HCT116 (cell line): ENCODE measurements around the gene SFXN2. TPM values are rescaled to one million over a fixed set of nuclear protein-coding genes. Genes with fewer than 3 reads are reported as not detected.

Experiments used
- ATAC-seq: fragments of 200-7000 bp; cut with Tn5 transposase; 2 replicates; pipeline ENCODE4 v1.9.1; 2020; ENCODE audit warnings: mild to moderate bottlenecking, moderate library complexity
- BruUV-seq: library from RNA; stranded (reverse); fragments of 400-500 nt; replicated peaks from 2 replicates; lab custom pipeline; 2021; lab: Mats Ljungman, UMichigan
- CTCF ChIA-PET: fragments of 300-600 bp; sonication (Branson Sonifier 250); formaldehyde crosslinking; loops from one replicate; lab custom pipeline; 2021; ENCODE audit warnings: antibody characterized with exemption; lab: Charles Lee
- POLR2A ChIA-PET: fragments of 300-600, 350-600 bp; sonication (Branson Sonifier 250); formaldehyde crosslinking; loops from one replicate; lab custom pipeline; 2021; ENCODE audit warnings: antibody characterized with exemption; lab: Charles Lee
- RAD21 ChIA-PET, 2 experiments: fragments of 300-600 bp; sonication (Branson Sonifier 250); formaldehyde crosslinking; loops; one replicate each; lab custom pipeline; 2023; ENCODE audit warnings: low total read pairs in 2 of 2; ENCODE audit not compliant: uncharacterized antibody in 2 of 2, unreplicated experiment in 2 of 2, low non-redundant PET in 1 of 2; lab: Charles Lee
- DNase-seq: peaks from one replicate; pipeline ENCODE4 v3.0.0-alpha.2; 2010; ENCODE audit warnings: low read depth, low spot score
- H2AFZ ChIP-seq: fragments of 200-600 bp; shearing (Covaris generic), sonication (generic); 2 replicates; pipeline ENCODE4 v1.6.1; 2017; ENCODE audit warnings: low read depth, mixed run types, mixed read lengths, antibody characterized with exemption, low read length; ENCODE audit not compliant: poor library complexity, severe bottlenecking
- H3K27ac ChIP-seq: 2 replicates; pipeline ENCODE4 v1.5.1; 2012; ENCODE audit warnings: low read depth, low read length
- H3K27me3 ChIP-seq: fragments of 200-600 bp; sonication (generic); 2 replicates; pipeline ENCODE4 v1.6.1; 2016; ENCODE audit warnings: mixed run types, low read length, mixed read lengths; ENCODE audit not compliant: insufficient read depth
- H3K36me3 ChIP-seq, 2 experiments: fragments of 200-500 bp in 1 of 2; fragments of 200-600 bp in 1 of 2; sonication (Bioruptor generic) in 1 of 2; sonication (generic) in 1 of 2; 2 replicates each; pipeline versions ENCODE4 v1.5.1 to v1.6.1; 2014 to 2016; ENCODE audit warnings: low read length in 2 of 2, inconsistent platforms in 1 of 2, mixed read lengths in 1 of 2, mixed run types in 1 of 2; ENCODE audit not compliant: insufficient read depth in 2 of 2, control insufficient read depth in 1 of 2
- H3K4me1 ChIP-seq, 2 experiments: fragments of 200-600 bp in 1 of 2; sonication (generic) in 1 of 2; 2 replicates each; pipeline versions ENCODE4 v1.5.1 to v1.6.1; 2012 to 2017; ENCODE audit warnings: low read length in 2 of 2, inconsistent platforms in 1 of 2, mild to moderate bottlenecking in 1 of 2, mixed read lengths in 1 of 2, mixed run types in 1 of 2, moderate library complexity in 1 of 2; ENCODE audit not compliant: insufficient read depth in 2 of 2, control insufficient read depth in 1 of 2
- H3K4me2 ChIP-seq: fragments of 200-600 bp; sonication (generic); 2 replicates; pipeline ENCODE4 v1.6.1; 2017; ENCODE audit warnings: mixed run types, low read length, mixed read lengths
- H3K4me3 ChIP-seq, 2 experiments: fragments of 200-600 bp in 1 of 2; sonication (generic) in 1 of 2; replicated peaks in 1 of 2; 2 replicates each; pipeline ENCODE4 v1.5.1; 2011 to 2016; ENCODE audit warnings: low read length in 2 of 2, control low read depth in 1 of 2, low read depth in 1 of 2, mild to moderate bottlenecking in 1 of 2, mixed read lengths in 1 of 2, mixed run types in 1 of 2
- H3K79me2 ChIP-seq: fragments of 200-600 bp; sonication (generic); 2 replicates; pipeline ENCODE4 v1.6.1; 2017; ENCODE audit warnings: mild to moderate bottlenecking, mixed run types, low read length, moderate library complexity, mixed read lengths; ENCODE audit not compliant: insufficient read depth
- H3K9ac ChIP-seq: fragments of 200-600 bp; sonication (generic); 2 replicates; pipeline ENCODE4 v1.6.1; 2016; ENCODE audit warnings: low read length, mixed read lengths
- H3K9me2 ChIP-seq: fragments of 200-600 bp; sonication (generic), shearing (Covaris generic); 2 replicates; pipeline ENCODE4 v1.6.1; 2017; ENCODE audit warnings: mixed run types, mild to moderate bottlenecking, moderate library complexity; ENCODE audit not compliant: insufficient read depth
- H3K9me3 ChIP-seq, 2 experiments: fragments of 200-500 bp in 1 of 2; fragments of 200-600 bp in 1 of 2; sonication (Bioruptor generic) in 1 of 2; sonication (generic) in 1 of 2; 2 replicates each; pipeline ENCODE4 v1.6.1; 2014 to 2017; ENCODE audit warnings: low read length in 2 of 2, mixed read lengths in 2 of 2, inconsistent platforms in 1 of 2, low read depth in 1 of 2, mild to moderate bottlenecking in 1 of 2, mixed run types in 1 of 2, moderate library complexity in 1 of 2; ENCODE audit not compliant: control insufficient read depth in 1 of 2, insufficient read depth in 1 of 2
- H4K20me1 ChIP-seq: fragments of 200-600 bp; sonication (generic), shearing (Covaris generic); 2 replicates; pipeline ENCODE4 v1.6.1; 2017; ENCODE audit warnings: mixed run types, mild to moderate bottlenecking, moderate library complexity; ENCODE audit not compliant: insufficient read depth
- CBX3 ChIP-seq: IDR thresholded peaks from 2 replicates; pipeline ENCODE4 v1.6.1; 2012; ENCODE audit warnings: low read depth
- CTCF ChIP-seq, 3 experiments: fragments of 200-600 bp in 1 of 3; sonication (generic) in 1 of 3; IDR thresholded peaks in 2 of 3; conservative IDR thresholded peaks in 1 of 3; 2 replicates each; pipeline ENCODE4 v1.5.1; 2012 to 2017; ENCODE audit warnings: low read depth in 2 of 3, low read length in 2 of 3, antibody characterized with exemption in 1 of 3, borderline replicate concordance in 1 of 3, control low read depth in 1 of 3, mild to moderate bottlenecking in 1 of 3, mixed read lengths in 1 of 3, mixed run types in 1 of 3, moderate library complexity in 1 of 3; ENCODE audit not compliant: insufficient read depth in 1 of 3
- EZH2 ChIP-seq: fragments of 200-600 bp; sonication (generic); IDR thresholded peaks from 2 replicates; pipeline ENCODE4 v1.6.1; 2017; ENCODE audit warnings: antibody characterized with exemption, mixed run types
- EZH2phosphoT487 ChIP-seq: fragments of 200-600 bp; IDR thresholded peaks from 2 replicates; pipeline ENCODE4 v1.6.1; 2018; ENCODE audit warnings: antibody characterized with exemption, borderline replicate concordance
- JUND ChIP-seq: IDR thresholded peaks from 2 replicates; pipeline ENCODE4 v1.6.1; 2012
- POLR2A ChIP-seq: IDR thresholded peaks from 2 replicates; pipeline ENCODE4 v1.7.0; 2011; ENCODE audit warnings: borderline replicate concordance; ENCODE audit not compliant: insufficient read depth, insufficient read length; ENCODE audit errors: extremely low read depth
- POLR2AphosphoS5 ChIP-seq: IDR thresholded peaks from 2 replicates; pipeline ENCODE4 v1.6.1; 2011; ENCODE audit warnings: mild to moderate bottlenecking, low read depth, low read length, moderate library complexity
- SP1 ChIP-seq: IDR thresholded peaks from 2 replicates; pipeline ENCODE4 v1.6.1; 2012; ENCODE audit warnings: low read depth
- SRF ChIP-seq: IDR thresholded peaks from 2 replicates; pipeline ENCODE4 v1.6.1; 2012; ENCODE audit warnings: low read depth
- TCF7L2 ChIP-seq: IDR thresholded peaks from 2 replicates; pipeline ENCODE4 v1.7.0; 2011; ENCODE audit warnings: borderline replicate concordance, inconsistent platforms; ENCODE audit not compliant: insufficient read depth, insufficient read length; ENCODE audit errors: extremely low read depth
- YY1 ChIP-seq: IDR thresholded peaks from 2 replicates; pipeline ENCODE4 v1.6.1; 2011; ENCODE audit warnings: low read length, low read depth, moderate library complexity, mild to moderate bottlenecking; ENCODE audit not compliant: insufficient replicate concordance; ENCODE audit errors: extremely low read depth
- ZFX ChIP-seq: fragments of 450-650 bp; IDR thresholded peaks from 2 replicates; pipeline ENCODE4 v1.6.1; 2017
- intact Hi-C: fragments of 100-400 bp; cut with micrococcal nuclease; formaldehyde crosslinking; loops from 2 replicates; pipeline ENCODE4 v1.10.0; 2022
- total RNA-seq: library from RNA; stranded (reverse); gene quantifications from one replicate; pipeline ENCODE4 v1.2.1, GENCODE V29; 2021; ENCODE audit not compliant: unreplicated experiment

The SFXN2 gene
- total RNA-seq, 1 experiment from 2014 or later = 22.9 TPM

- H3K27ac ChIP-seq = no peak overlapping the region
- ATAC-seq (no peak), DNase-seq (no peak)
- BruUV-seq = no TSS peak
- peaks cover 0 to 10% of the 10 kb centered on the region in 2 experiments; a peak in 2 of 4 replicates for H3K4me1 ChIP-seq
- H3K27me3 ChIP-seq = no peaks in the 10 kb centered on the region
- no peak overlapping the region for H2AFZ ChIP-seq
- H3K36me3 ChIP-seq = no peaks in the 10 kb centered on the region; a peak in 1 of 4 replicates
- no peaks in the 10 kb centered on the region for H3K79me2 ChIP-seq
- H3K9ac ChIP-seq = no peak overlapping the region
- TF ChIP-seq EZH2 (no peak), CTCF (IDR thresholded peaks at IDR 0.05 in 2 of 3, conservative IDR thresholded peaks at IDR 0.05 in 1 of 3; ENCODE audit: borderline replicate concordance in 1 of 3, insufficient read depth in 1 of 3, low read depth in 2 of 3, low read length in 2 of 3) (no peak), JUND (no peak), CBX3 (no peak), YY1 (no peak), POLR2AphosphoS5 (no peak), EZH2phosphoT487 (no peak), TCF7L2 (no peak), ZFX (no peak), POLR2A (no peak), SP1 (no peak), SRF (no peak)
- no peaks in the 10 kb centered on the region for H3K9me3 ChIP-seq
- no peaks in the 10 kb centered on the region for H3K9me2 ChIP-seq
- no peak overlapping the region for H3K4me2 ChIP-seq
- H4K20me1 ChIP-seq = no peaks in the 10 kb centered on the region
- no peak overlapping the region for H3K4me3 ChIP-seq
- intact Hi-C loops = no loop called here
- POLR2A ChIA-PET = interaction anchor here (0.9 kb wide), 1 partner anchor 35 kb away, joined by 3 read pairs; the partner anchor contains the start of genes ARL3 and SFXN2
- RAD21 ChIA-PET = interaction anchor here in 1 of 2 experiments (0.6 kb wide), 1 partner anchor 297 kb away, joined by 3 read pairs; no protein-coding TSS in a partner anchor
- CTCF ChIA-PET = interaction anchor here (0.6 to 3.5 kb wide), 13 partner anchors 10 to 672 kb away, joined by 3 to 40 read pairs (median 4); partner anchors contain the start of genes ARL3, SFXN2 and WBP1L
These were observed 34.8 kb upstream of the SFXN2 start for GRCh38 chr10:102679596-102679995.
